ENCODE measurements around the gene MED14.
A peak's percentile ranks its signal among the peaks of the same experiment; 100 is the strongest.
"Not testable (repeated sequence)": the region's sequence is repeated elsewhere in the genome, so short reads cannot be mapped to it uniquely, and the experiment has no call there.

Gene MED14

DNA sequence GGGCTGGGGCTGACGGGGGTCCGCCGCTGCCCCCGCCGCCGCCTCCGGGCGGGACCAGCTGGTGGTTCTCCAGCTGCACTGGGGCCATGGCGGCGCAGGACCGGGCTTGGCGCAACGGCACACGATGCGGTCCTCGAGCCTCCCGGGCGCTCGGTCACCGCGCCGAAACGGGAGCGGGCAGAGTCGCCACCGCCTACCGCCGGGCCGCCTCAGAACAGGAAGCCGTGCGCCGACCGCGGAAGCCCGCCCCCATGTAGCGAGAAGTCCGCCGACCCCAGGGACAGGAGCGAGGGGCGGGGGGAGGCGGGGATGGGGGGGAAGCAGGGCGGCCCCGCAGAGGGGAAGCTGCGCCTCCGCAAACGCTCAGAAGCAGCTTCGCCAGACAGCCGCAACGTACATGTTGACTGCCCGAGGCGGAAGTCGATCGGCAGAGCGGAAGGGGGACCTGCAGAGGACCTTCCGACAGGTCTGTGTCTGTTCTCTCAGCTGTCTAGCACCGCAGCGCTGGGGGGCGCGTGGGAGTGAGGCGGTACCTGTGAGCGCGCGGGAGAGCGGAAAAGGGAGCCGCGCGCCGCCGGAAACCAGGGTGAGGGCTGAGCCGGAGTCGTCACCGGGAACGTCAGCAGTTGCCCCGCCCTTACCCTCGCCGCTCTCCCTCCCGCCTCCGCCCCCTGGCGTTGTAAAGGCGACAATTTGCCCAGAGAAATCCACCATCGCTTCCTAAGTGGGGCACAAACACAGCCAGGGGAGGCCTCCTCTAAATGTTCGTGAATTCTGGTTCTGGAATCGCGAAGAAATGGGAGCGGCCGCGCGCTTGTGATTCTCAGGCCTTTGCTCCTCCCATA is at the start of gene MED14:
TSS of gene MED14 (minus strand) at position 218 of the 845 bp plus-strand sequence. CDS start at position 88, 130 bp downstream.
- DNase-seq: peak; percentile 92

DNA sequence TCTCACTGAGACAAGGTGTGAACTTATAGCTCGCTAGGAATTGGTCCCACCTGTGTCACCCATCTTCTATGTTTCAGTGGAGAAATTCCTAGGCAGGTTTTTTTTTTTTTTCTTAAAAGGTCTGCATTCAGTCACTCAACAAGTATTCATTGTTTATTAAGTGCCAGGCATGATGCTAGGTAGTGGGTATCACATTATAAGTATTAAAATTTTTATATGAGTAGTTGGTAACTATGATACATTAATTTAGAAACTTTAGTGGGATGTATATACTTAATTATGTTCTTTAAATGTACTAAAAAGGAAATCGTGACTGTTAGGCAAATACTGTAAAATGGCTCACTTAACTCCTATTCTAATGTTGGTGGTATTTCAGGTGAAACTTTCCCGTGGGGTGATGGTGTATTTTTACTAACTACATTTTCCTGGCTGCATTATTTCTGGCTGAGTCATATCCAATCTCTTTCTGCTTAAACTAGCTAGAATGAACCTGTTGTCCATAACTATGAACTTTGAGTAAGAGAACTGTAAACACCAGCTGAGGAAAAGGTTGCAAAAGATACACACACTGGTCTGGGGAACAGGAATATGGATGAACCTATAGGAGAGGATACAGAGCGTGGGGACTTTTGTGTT is 49.3 kb upstream of the MED14 start:
- DNase-seq: no peak

DNA sequence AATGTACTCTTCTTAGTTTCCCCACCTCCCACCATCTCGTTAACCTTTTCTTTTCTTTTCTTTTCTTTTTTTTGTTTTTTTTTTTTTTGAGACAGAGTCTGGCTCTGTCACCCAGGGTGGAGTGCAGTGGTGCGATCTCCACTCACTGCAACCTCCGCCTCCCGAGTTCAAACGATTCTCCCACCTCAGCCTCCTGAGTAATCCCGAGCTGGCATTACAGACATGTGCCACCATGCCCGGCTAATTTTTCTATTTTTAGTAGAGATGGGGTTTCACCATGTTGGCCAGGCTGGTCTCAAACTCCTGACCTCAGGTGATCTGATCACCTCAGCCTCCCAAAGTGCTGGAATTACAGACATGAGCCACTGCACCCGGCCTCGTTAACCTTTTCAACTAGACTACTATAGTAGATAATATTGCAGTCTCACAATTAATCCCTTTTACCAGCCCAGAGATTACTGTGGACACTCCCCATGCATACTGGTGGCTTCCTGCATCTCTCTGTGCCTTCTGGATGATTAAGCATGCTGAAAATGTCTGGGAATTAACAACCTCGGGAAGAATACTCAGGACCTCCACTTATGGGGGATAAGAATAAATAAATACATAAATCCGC is 47.4 kb upstream of the MED14 start:
- DNase-seq: not testable (repeated sequence)

DNA sequence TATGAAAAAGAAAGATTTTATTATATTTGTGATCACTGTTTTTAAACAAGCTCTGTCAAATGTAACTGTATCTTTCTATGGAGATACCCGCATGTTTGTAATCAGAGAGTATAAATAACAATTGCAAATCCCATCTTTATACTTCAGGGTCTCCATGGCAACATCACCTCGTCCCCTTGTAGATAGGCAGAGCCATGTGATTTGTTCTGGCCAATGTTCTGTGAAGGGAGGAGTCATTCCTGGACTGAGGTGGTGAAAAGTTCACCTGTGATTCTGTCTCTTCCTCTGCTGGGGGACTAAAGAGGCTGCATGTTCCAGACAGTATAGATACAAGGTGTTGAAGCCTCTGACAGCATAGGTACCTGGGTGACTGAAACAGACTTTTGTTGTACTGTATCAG is 45.6 kb upstream of the MED14 start:
- no peak for DNase-seq

DNA sequence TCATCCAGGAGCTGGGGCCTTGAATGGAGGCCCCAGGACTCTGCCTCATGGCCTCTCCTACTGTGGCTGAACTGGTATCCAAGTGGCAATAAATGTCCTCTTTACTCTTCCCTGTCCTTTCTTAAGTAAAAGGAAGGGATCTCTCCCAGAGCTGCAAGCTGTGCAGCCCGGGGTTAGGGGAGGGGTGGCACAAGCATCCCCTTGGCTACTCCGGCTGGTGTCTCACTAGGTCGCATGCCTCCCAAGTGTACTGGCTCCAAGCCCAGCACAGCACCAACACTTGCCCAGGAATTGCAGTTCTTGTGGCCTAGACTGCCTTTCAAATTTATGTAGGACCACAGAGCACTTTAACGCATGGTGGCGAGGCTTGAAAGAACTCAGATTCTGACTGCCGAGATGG is 44.7 kb upstream of the MED14 start:
- DNase-seq: no peak

DNA sequence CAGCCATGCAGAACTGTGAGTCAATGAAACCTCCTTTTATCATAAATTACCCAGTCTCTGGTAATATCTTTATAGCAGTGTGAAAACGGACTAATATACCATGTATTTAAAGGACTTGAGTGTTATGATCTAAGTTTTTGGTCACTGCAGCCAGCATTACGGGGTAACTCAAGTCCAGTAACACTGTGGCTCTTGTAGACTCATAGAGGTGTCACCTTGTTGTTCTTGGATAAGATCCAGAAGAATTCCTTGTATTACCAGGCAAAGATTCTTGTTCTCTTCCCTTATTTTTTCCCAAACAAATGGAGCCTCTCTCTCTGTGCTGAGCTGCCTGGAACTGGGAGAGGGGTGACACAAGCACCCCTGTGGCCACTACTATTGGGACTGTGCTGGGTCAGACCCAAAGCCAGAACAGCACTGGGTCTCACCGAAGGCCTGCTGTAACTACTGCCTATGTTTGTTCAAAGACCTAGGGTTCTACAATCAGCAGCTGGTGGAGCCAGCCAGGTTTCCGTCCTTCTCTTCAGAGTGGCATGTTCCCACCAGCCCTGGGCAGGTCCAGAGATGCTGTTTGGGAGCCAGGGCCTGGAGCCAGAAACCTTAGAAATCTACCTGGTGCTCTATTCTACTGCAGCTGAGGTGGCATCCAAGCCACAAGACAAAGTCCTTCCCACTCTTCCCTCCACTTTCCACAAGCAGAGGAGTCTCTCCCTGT is 43.7 kb upstream of the MED14 start:
- DNase-seq: no peak

DNA sequence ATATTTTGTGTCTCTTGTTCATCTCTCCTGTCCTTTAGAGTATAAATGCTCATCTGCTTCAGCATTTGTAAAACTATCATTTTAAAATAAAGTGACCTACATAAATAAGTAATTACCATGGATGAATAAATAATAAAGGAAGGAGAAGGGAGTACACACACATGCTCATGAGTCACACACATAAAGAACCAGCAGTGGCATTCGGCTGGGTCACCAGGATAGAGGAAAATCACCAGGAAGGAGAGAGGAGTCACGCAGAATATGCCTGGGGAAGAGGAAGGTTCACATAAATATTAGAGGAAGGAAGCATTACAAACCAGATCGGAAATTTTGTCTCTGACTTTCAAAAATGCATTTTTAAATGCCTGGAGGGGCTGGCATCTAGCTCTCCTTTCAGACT is 38.5 kb upstream of the MED14 start:
- DNase-seq: no peak

DNA sequence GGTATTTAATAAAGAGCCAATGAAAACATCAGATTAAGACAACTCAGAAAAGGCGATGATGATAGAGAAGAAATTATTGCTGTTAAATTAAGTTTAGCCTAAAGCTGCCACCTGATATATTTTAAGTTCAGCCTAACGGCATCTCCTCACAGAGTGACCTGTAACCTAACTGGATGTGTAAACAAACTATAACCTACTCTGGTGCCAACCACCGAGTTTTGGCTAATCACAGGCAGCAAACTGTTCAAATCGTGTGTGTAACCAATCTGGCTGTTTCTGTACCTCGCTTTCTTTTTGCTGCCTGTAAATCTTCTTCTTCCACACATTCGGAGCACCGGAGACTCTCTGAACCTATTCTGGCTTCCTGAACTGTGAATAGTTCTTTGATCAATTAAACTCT is 37.8 kb upstream of the MED14 start:
- DNase-seq: no peak

DNA sequence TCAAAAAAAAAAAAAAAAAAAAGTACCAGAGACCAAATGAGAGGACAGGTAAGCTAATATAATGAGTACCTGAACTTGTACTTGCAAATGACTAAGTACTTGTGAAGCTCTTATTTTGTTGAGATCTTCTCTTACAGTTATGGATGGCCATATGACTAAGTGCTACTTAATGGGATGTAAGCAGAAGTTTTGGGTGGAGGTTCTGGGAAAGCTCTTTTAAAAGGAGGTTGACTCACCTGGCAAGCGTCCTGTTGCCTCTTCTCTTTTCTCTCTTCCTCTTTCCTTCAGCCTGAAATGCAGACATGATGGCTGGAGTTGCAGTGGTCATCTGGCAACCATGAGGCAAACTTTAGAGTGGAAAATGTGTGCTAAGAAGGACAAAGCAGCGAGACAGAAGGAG is 36.9 kb upstream of the MED14 start:
- DNase-seq: no peak

DNA sequence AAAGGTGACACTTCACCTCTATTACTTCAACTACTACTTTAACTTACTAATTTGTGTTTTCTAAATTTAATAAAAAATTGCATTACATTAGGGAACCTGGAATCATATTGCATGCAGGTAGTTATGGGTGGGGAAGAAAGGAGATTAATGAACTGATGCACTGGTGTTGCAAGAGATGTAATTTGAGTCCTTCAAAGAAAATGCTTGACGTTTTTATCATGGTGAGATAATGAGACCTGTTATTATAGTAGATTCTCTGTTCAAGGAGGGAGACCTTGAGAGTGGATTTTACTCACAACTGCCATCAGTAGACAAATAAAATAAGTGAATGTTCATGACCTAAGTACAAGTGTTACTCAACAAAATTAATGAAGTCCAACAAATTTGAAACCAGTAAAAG is 26.4 kb upstream of the MED14 start:
- no peak for DNase-seq

DNA sequence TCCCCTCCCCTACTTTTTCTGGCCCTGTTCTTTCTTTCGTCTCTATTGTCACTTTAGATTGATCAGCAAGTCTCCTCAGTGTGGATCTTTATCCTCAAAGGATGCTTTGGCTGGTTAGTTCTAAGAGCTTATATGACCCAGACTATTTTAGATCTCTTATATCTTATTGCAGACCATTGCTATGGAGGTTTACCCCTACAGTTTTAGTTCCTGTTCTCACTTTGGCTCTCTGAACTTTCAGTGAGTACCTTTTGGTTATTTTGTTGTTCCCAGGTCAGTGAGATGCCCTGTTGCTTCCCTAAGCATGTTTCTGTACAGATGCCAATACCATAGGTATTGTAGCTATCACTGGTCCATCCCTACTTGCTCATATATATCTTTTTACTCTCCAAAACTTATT is 24.0 kb upstream of the MED14 start:
- DNase-seq: no peak

DNA sequence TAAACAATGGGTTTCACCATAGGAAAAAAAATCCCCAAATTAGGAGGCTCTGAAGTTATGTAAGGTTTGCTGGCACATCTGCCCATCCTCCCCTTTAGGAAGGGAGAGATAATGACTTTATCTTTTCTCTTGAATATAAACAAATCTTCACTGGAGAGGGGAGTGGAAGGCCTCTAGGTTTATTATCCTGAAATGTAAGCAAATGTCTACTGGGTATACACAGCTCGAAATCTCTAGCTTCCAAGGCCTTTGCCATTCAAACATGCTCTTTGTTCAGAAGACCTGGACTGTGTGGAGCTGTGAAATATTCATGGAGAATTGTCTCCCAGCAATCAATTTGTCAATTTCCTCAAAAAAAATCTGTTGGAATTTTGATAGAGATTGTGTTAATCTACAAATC is 21.7 kb upstream of the MED14 start:
- no peak for DNase-seq

DNA sequence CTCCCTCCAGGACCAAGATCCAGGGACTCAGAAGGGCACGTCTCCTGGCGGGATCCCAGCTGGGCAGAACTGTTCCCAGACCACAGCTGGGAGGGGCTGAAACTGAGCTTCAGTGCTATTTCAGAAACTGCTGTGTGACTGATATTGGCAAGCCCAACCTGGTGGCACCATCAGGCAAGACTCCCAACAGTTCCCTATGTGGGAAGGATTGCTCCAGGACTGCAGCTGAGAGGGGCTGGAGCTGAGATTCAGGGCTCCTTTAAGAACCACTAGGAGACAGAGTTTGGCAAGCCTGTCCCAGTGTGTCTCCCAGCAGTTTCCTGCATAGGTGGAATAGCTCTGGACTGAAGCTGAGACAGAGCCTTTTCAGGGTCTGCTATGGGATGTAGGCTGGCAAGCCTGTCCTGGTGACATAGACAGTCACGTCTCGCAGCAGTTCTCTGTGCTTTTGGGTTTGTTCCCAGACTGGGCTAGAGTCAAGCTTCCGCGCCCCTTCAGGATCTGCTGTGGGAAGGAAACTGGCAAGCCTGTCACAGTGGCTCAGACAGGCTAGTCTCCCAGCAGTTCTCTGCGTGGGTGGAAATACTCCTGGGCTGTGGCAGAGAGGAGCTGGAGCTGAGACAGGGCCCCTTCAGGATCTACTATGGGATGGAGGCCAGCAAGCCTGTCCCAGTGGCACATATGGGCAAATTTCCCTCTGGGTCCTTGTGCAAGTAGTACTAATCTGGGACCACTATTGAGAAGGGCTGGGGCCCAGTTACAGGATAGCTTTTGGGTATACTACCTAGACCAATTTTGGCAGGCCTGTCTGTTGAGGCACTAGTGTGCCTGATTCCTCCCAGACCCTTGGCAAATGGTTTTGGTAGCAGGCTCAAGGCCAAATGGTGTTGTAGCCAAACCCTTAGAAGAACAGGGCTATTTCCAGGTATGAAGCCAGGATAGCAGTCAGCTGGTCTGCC is 20.2 kb upstream of the MED14 start:
- DNase-seq: no peak

DNA sequence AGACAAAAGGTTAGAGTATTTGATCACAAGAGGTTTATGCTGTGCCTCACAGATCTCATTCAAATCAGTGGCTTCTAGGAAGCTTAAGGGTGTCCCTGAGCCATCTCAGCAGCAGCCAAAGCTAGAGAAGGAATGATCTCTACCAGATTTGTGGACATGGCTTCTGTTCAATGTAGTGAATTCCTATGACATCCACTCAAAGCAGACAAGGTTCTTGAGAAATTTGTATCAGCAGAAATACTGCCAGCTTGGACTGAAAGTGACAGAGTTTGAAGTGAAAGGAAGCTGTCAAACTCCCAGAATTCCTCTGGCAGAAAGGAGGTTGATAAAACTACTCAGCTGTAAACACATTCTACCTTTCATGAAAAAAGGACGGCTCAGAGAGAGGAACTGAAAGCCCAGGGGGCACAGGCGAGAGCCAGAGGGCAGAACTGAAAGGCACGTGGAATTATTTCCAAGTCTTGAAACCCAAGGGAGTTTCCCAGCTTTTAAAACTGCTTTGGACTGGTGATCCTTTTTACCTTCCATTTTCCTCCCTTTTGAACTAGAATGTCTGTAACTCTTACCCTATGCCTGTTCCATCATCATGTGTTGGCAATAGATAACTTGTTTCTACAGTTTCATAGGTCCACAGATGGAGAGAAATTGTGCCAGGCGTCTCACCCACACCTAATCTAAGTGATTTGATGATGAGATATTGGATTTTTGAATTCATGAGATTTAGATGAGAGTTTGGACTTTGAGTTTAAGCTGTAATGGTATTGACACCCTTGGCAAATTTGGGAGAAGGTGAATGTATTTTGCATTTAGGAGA is 14.5 kb upstream of the MED14 start:
- DNase-seq: no peak

DNA sequence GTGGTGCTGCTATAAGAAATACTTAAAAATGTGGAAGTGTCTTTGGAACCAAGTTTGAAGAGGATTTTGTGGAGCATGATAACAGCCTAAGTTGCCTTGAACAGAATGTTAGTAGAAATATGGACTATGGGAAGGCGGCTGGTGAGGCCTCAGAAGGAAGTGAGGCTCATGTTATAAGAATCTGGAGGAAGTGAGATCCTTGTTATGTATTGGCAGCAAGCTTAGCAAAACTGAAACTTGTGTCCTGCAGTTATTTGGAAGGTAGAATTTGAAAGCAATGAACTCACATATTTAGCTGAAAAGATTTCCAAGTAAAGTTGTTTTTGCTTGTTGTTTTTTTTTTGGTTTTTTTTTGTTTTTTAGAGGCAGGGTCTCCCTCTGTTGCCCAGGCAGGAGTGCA is 13.6 kb upstream of the MED14 start:
- no peak for DNase-seq

DNA sequence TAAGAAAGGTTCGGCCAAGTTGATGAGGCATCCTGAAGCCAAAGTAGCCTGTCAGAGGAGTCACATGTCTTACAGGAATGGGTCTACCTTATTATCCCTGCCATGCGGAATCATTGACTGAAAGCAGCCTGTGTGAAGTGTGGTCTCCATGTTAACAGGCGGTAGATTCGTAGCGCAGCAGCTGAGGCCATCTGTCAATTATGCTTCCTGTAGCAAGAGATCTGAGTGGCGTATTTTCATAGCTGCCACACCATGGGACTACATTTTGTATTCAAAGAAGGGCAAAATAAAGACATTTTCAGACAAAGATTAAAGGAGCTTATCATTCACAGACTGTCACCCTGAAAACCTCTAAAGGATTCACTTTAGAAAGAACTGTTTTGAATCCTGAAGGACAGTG is 11.2 kb upstream of the MED14 start:
- DNase-seq: no peak

DNA sequence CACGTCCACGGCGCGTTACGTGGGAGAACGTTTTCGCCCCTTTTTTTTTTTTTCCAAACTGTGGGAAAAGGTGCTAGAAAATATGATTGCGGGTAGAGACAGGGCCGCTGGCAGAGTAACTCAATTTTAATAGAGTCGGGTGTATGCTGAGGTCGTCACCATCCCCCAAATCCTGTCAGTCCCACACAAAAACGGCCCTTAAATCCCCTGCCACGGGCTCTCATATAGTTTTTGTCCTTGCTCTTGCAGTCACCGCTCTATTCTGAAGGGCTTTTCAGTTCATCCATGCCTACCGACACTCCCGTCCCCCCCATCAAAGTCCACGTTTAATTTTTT is 796 bp upstream of the MED14 start:
- no peak for DNase-seq

DNA sequence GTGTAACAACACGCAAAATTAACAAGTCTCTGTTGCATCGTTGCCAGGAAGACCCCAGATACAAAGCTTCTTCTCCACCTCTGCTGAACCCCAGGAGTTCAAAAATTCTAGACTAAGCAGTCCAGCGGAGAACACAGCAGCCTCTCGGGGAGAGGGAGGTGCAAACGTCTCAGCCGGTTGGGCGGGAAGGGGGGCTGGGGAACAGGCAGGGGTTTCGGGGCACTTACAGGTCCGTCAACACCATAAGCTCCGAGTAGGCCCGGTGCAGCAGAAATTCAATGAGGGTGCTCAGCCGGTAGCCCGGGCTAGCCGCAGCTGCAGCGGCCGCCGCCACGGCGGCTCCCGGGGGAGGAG is 394 bp downstream of the MED14 start:
- DNase-seq: peak; percentile 39

DNA sequence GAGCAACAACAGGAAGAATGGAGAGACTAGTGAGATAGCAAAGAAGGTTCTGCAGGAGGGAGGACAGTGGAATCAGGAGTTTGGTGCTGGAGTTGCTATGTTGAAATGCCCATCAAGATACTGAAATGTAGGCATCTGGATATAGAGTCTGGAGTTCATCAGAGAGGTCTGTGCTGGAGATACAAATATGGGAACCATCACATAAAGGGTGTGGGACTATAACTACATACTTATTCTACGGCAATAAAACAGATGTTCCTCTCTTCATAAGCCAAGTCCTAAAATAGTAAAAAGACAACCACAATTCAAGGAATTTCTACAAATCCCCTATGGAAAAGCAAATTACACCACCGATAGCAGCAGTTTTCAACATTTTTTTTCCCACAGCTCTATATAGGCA is 1.6 kb downstream of the MED14 start:
- no peak for DNase-seq

DNA sequence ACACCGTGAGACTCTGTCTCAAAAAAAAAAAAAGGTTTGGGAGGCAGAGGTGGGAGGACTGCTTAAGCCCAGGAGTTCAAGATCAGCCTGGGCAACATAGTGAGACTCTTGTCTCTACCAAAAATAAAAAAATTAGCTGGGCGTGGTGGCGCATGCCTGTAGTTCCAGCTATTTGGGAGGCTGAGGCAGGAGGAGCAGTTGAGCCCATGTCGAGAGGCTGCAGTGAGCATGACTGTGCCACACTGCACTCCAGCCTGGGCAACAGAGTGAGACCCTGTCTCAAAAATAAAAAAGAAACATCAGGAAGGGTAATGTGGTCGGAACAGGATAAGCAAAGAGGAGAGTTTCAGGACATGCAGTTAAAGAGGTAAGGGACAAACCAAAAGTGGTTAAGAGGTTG is 2.8 kb downstream of the MED14 start:
- DNase-seq: not testable (repeated sequence)
